ENCODE measurements around the gene SLC66A3. TPM values are rescaled to one million over a fixed set of nuclear protein-coding genes. Genes with fewer than 3 reads are reported as not detected.

SLC66A3 gene
- total and polyA plus RNA-seq, 2 donors: 11.4 to 20.6 TPM

GRCh38 chr2:11182951-11183350 lies 27.7 kb downstream of the SLC66A3 start:
- WGBS: over 99% methylated on average over 2 of the region's 2 CpGs
- Histone ChIP-seq H3K27me3 (ENCODE audit: control insufficient read depth in 2 of 2, insufficient read depth in 1 of 2, low read length in 1 of 2) (no peaks in the 10 kb centered on the region), H3K27ac (ENCODE audit: low read depth in 1 of 2, low read length in 1 of 2) (no peak overlapping the region), H3K36me3 (ENCODE audit: control insufficient read depth in 2 of 2, insufficient read depth in 2 of 2, low read length in 1 of 2) (peaks cover 0 to 8% of the 10 kb centered on the region in 2 donors), H3K4me1 (ENCODE audit: control insufficient read depth in 2 of 2, insufficient read depth in 2 of 2, low read length in 2 of 2) (no peaks in the 10 kb centered on the region), H3K4me3 (ENCODE audit: low read length in 2 of 2) (no peak overlapping the region), H3K9me3 (ENCODE audit: control insufficient read depth in 2 of 2, insufficient read depth in 1 of 2, low read length in 1 of 2) (no peaks in the 10 kb centered on the region)
- DNase-seq (ENCODE audit: low read depth in 6 of 9, low spot score in 9 of 9): no peak

- Histone ChIP-seq H3K4me1 (ENCODE audit: control insufficient read depth in 2 of 2, insufficient read depth in 2 of 2, low read length in 2 of 2) (no peaks in the 10 kb centered on the region), H3K36me3 (ENCODE audit: control insufficient read depth in 2 of 2, insufficient read depth in 2 of 2, low read length in 1 of 2) (peaks cover 0 to 10% of the 10 kb centered on the region in 2 donors), H3K27ac (ENCODE audit: low read depth in 1 of 2, low read length in 1 of 2) (no peak overlapping the region), H3K9me3 (ENCODE audit: control insufficient read depth in 2 of 2, insufficient read depth in 1 of 2, low read length in 1 of 2) (no peaks in the 10 kb centered on the region), H3K4me3 (ENCODE audit: low read length in 2 of 2) (no peak overlapping the region), H3K27me3 (ENCODE audit: control insufficient read depth in 2 of 2, insufficient read depth in 1 of 2, low read length in 1 of 2) (no peaks in the 10 kb centered on the region)
- WGBS: 99% methylated on average over 6 of the region's 6 CpGs
- DNase-seq (ENCODE audit: low read depth in 6 of 9, low spot score in 9 of 9): no peak
Observed at GRCh38 chr2:11186145-11186544, 30.9 kb downstream of the SLC66A3 start.

- Histone ChIP-seq H3K36me3 (ENCODE audit: control insufficient read depth in 2 of 2, insufficient read depth in 2 of 2, low read length in 1 of 2) (peaks cover 0 to 14% of the 10 kb centered on the region in 2 donors), H3K27ac (ENCODE audit: low read depth in 1 of 2, low read length in 1 of 2) (no peak overlapping the region), H3K4me1 (ENCODE audit: control insufficient read depth in 2 of 2, insufficient read depth in 2 of 2, low read length in 2 of 2) (no peaks in the 10 kb centered on the region), H3K4me3 (ENCODE audit: low read length in 2 of 2) (no peak overlapping the region), H3K9me3 (ENCODE audit: control insufficient read depth in 2 of 2, insufficient read depth in 1 of 2, low read length in 1 of 2) (no peaks in the 10 kb centered on the region), H3K27me3 (ENCODE audit: control insufficient read depth in 2 of 2, insufficient read depth in 1 of 2, low read length in 1 of 2) (no peaks in the 10 kb centered on the region)
- WGBS: 98% methylated on average over 7 of the region's 7 CpGs
- no peak for DNase-seq (ENCODE audit: low read depth in 6 of 9, low spot score in 9 of 9)
Observed at GRCh38 chr2:11187083-11187619, 31.9 kb downstream of the SLC66A3 start.

GRCh38 chr2:11187731-11188130 lies 32.5 kb downstream of the SLC66A3 start:
- 96% methylated on average over 2 of the region's 2 CpGs for WGBS
- no peaks in the 10 kb centered on the region for H3K27me3 ChIP-seq (ENCODE audit: control insufficient read depth in 2 of 2, insufficient read depth in 1 of 2, low read length in 1 of 2)
- no peaks in the 10 kb centered on the region for H3K4me1 ChIP-seq (ENCODE audit: control insufficient read depth in 2 of 2, insufficient read depth in 2 of 2, low read length in 2 of 2)
- H3K36me3 ChIP-seq (ENCODE audit: control insufficient read depth in 2 of 2, insufficient read depth in 2 of 2, low read length in 1 of 2): peaks cover 0 to 15% of the 10 kb centered on the region in 2 donors
- DNase-seq (ENCODE audit: low read depth in 6 of 9, low spot score in 9 of 9): no peak
- no peak overlapping the region for H3K27ac ChIP-seq (ENCODE audit: low read depth in 1 of 2, low read length in 1 of 2)
- H3K9me3 ChIP-seq (ENCODE audit: control insufficient read depth in 2 of 2, insufficient read depth in 1 of 2, low read length in 1 of 2): no peaks in the 10 kb centered on the region
- H3K4me3 ChIP-seq (ENCODE audit: low read length in 2 of 2): no peak overlapping the region

GRCh38 chr2:11196246-11196645 lies 41.0 kb downstream of the SLC66A3 start:
- Histone ChIP-seq H3K4me1 (ENCODE audit: control insufficient read depth in 2 of 2, insufficient read depth in 2 of 2, low read length in 2 of 2) (no peaks in the 10 kb centered on the region), H3K27me3 (ENCODE audit: control insufficient read depth in 2 of 2, insufficient read depth in 1 of 2, low read length in 1 of 2) (no peaks in the 10 kb centered on the region), H3K4me3 (ENCODE audit: low read length in 2 of 2) (no peak overlapping the region), H3K9me3 (ENCODE audit: control insufficient read depth in 2 of 2, insufficient read depth in 1 of 2, low read length in 1 of 2) (no peaks in the 10 kb centered on the region), H3K27ac (ENCODE audit: low read depth in 1 of 2, low read length in 1 of 2) (no peak overlapping the region), H3K36me3 (ENCODE audit: control insufficient read depth in 2 of 2, insufficient read depth in 2 of 2, low read length in 1 of 2) (peaks cover 13 to 35% of the 10 kb centered on the region in 2 donors)
- 98% methylated on average over 3 of the region's 3 CpGs for WGBS
- no peak for DNase-seq (ENCODE audit: low read depth in 6 of 9, low spot score in 9 of 9)

- Histone ChIP-seq H3K9me3 (ENCODE audit: control insufficient read depth in 2 of 2, insufficient read depth in 1 of 2, low read length in 1 of 2) (no peaks in the 10 kb centered on the region), H3K4me3 (ENCODE audit: low read length in 2 of 2) (no peak overlapping the region), H3K27ac (ENCODE audit: low read depth in 1 of 2, low read length in 1 of 2) (no peak overlapping the region), H3K4me1 (ENCODE audit: control insufficient read depth in 2 of 2, insufficient read depth in 2 of 2, low read length in 2 of 2) (no peaks in the 10 kb centered on the region), H3K27me3 (ENCODE audit: control insufficient read depth in 2 of 2, insufficient read depth in 1 of 2, low read length in 1 of 2) (no peaks in the 10 kb centered on the region), H3K36me3 (ENCODE audit: control insufficient read depth in 2 of 2, insufficient read depth in 2 of 2, low read length in 1 of 2) (peaks cover 17 to 29% of the 10 kb centered on the region in 2 donors)
- 98% methylated on average over 2 of the region's 2 CpGs for WGBS
- DNase-seq (ENCODE audit: low read depth in 6 of 9, low spot score in 9 of 9): no peak
Observed at GRCh38 chr2:11200651-11201050, 45.4 kb downstream of the SLC66A3 start.

- H3K27me3 ChIP-seq (ENCODE audit: control insufficient read depth in 2 of 2, insufficient read depth in 1 of 2, low read length in 1 of 2): no peaks in the 10 kb centered on the region
- H3K27ac ChIP-seq (ENCODE audit: low read depth in 1 of 2, low read length in 1 of 2): no peak overlapping the region
- no peaks in the 10 kb centered on the region for H3K4me1 ChIP-seq (ENCODE audit: control insufficient read depth in 2 of 2, insufficient read depth in 2 of 2, low read length in 2 of 2)
- H3K9me3 ChIP-seq (ENCODE audit: control insufficient read depth in 2 of 2, insufficient read depth in 1 of 2, low read length in 1 of 2): no peaks in the 10 kb centered on the region
- H3K4me3 ChIP-seq (ENCODE audit: low read length in 2 of 2): no peak overlapping the region
- H3K36me3 ChIP-seq (ENCODE audit: control insufficient read depth in 2 of 2, insufficient read depth in 2 of 2, low read length in 1 of 2): peaks cover 16 to 21% of the 10 kb centered on the region in 2 donors
- 95% methylated on average over 5 of the region's 5 CpGs for WGBS
- DNase-seq (ENCODE audit: low read depth in 6 of 9, low spot score in 9 of 9): no peak
Observed at GRCh38 chr2:11201969-11202368, 46.7 kb downstream of the SLC66A3 start.

GRCh38 chr2:11203480-11203879 lies 48.2 kb downstream of the SLC66A3 start:
- H3K9me3 ChIP-seq (ENCODE audit: control insufficient read depth in 2 of 2, insufficient read depth in 1 of 2, low read length in 1 of 2): no peaks in the 10 kb centered on the region
- DNase-seq (ENCODE audit: low read depth in 6 of 9, low spot score in 9 of 9): no peak
- H3K27me3 ChIP-seq (ENCODE audit: control insufficient read depth in 2 of 2, insufficient read depth in 1 of 2, low read length in 1 of 2): no peaks in the 10 kb centered on the region
- no peaks in the 10 kb centered on the region for H3K4me1 ChIP-seq (ENCODE audit: control insufficient read depth in 2 of 2, insufficient read depth in 2 of 2, low read length in 2 of 2)
- no peak overlapping the region for H3K4me3 ChIP-seq (ENCODE audit: low read length in 2 of 2)
- 74% methylated on average over 3 of the region's 3 CpGs for WGBS
- no peak overlapping the region for H3K27ac ChIP-seq (ENCODE audit: low read depth in 1 of 2, low read length in 1 of 2)
- H3K36me3 ChIP-seq (ENCODE audit: control insufficient read depth in 2 of 2, insufficient read depth in 2 of 2, low read length in 1 of 2): peaks cover 14 to 15% of the 10 kb centered on the region in 2 donors

GRCh38 chr2:11208083-11208482 lies 52.8 kb downstream of the SLC66A3 start:
- H3K36me3 ChIP-seq (ENCODE audit: control insufficient read depth in 2 of 2, insufficient read depth in 2 of 2, low read length in 1 of 2): peaks cover 0 to 11% of the 10 kb centered on the region in 2 donors
- H3K9me3 ChIP-seq (ENCODE audit: control insufficient read depth in 2 of 2, insufficient read depth in 1 of 2, low read length in 1 of 2): no peaks in the 10 kb centered on the region
- no peak overlapping the region for H3K27ac ChIP-seq (ENCODE audit: low read depth in 1 of 2, low read length in 1 of 2)
- DNase-seq (ENCODE audit: low read depth in 6 of 9, low spot score in 9 of 9): no peak
- H3K4me1 ChIP-seq (ENCODE audit: control insufficient read depth in 2 of 2, insufficient read depth in 2 of 2, low read length in 2 of 2): no peaks in the 10 kb centered on the region
- H3K27me3 ChIP-seq (ENCODE audit: control insufficient read depth in 2 of 2, insufficient read depth in 1 of 2, low read length in 1 of 2): no peaks in the 10 kb centered on the region
- H3K4me3 ChIP-seq (ENCODE audit: low read length in 2 of 2): no peak overlapping the region

GRCh38 chr2:11212645-11213044 lies 57.4 kb downstream of the SLC66A3 start:
- Histone ChIP-seq H3K4me1 (ENCODE audit: control insufficient read depth in 2 of 2, insufficient read depth in 2 of 2, low read length in 2 of 2) (no peaks in the 10 kb centered on the region), H3K36me3 (ENCODE audit: control insufficient read depth in 2 of 2, insufficient read depth in 2 of 2, low read length in 1 of 2) (peaks cover 5 to 29% of the 10 kb centered on the region in 2 donors), H3K4me3 (ENCODE audit: low read length in 2 of 2) (no peak overlapping the region), H3K27me3 (ENCODE audit: control insufficient read depth in 2 of 2, insufficient read depth in 1 of 2, low read length in 1 of 2) (no peaks in the 10 kb centered on the region), H3K9me3 (ENCODE audit: control insufficient read depth in 2 of 2, insufficient read depth in 1 of 2, low read length in 1 of 2) (no peaks in the 10 kb centered on the region), H3K27ac (ENCODE audit: low read depth in 1 of 2, low read length in 1 of 2) (no peak overlapping the region)
- DNase-seq (ENCODE audit: low read depth in 6 of 9, low spot score in 9 of 9): no peak
